ENCODE measurements around the gene MTMR12. TPM values are rescaled to one million over a fixed set of nuclear protein-coding genes. Genes with fewer than 3 reads are reported as not detected.
"Not testable (repeated sequence)": the region's sequence is repeated elsewhere in the genome, so short reads cannot be mapped to it uniquely, and the experiment has no call there.

The MTMR12 gene
- total RNA-seq, 5 donors from 2014 or later (not counting 1 experiment from before 2014, with no cell fraction given), result 19.3 to 22.2 (median 20.0) TPM

GRCh38 chr5:32208837-32209236 is 103.9 kb downstream of the MTMR12 start:
- CTCF ChIA-PET; H3K9me3 Mint-ChIP-seq; H3K9me3 ChIP-seq; H3K27me3 Mint-ChIP-seq; H3K27ac ChIP-seq (ENCODE audit: low read length); ATAC-seq (replicated peaks in 1 of 4); H3K4me1 ChIP-seq (ENCODE audit: control insufficient read depth in 1 of 2, extremely low read depth in 1 of 2, insufficient read depth in 2 of 2, low read length in 2 of 2); H3K36me3 ChIP-seq (ENCODE audit: control insufficient read depth in 2 of 2, extremely low read depth in 1 of 2, insufficient read depth in 1 of 2, low read length in 1 of 2); H3K27ac Mint-ChIP-seq; H3K4me3 Mint-ChIP-seq; H3K36me3 Mint-ChIP-seq; POLR2A ChIA-PET; H3K27me3 ChIP-seq (replicated peaks in 1 of 2; ENCODE audit: control insufficient read depth in 2 of 2, extremely low read depth in 1 of 2, insufficient read depth in 2 of 2, low read length in 1 of 2); H3K4me3 ChIP-seq (ENCODE audit: control insufficient read depth in 1 of 2, extremely low read depth in 1 of 2, low read length in 1 of 2); DNase-seq: not testable (repeated sequence)
- peaks cover 6 to 10% (median 8%) of the 10 kb centered on the region in 3 donors for H3K4me1 Mint-ChIP-seq
- no CpG with 5 or more reads among the region's 31 CpGs for WGBS (ENCODE audit: insufficient coverage)

DNA sequence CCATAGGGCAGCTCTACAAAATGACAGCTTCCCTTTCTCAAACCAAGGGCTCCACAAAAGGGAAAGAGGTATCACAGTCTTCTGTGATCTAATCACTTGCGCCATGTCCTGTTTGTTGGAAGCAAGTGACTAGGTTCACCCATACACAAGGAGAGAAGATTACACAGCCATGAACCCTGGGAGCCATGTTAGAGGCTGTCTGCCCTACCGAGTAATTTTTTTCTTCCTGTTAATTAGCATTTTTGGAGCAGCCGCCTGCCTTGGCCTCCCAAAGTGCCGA is 105.4 kb downstream of the MTMR12 start:
- no peak overlapping the region for H3K27ac Mint-ChIP-seq
- H3K9me3 ChIP-seq, result no peaks in the 10 kb centered on the region
- H3K27me3 ChIP-seq (replicated peaks in 1 of 2; ENCODE audit: control insufficient read depth in 2 of 2, extremely low read depth in 1 of 2, insufficient read depth in 2 of 2, low read length in 1 of 2), result peaks cover 0 to 3% of the 10 kb centered on the region in 2 experiments
- H3K36me3 Mint-ChIP-seq, result no peaks in the 10 kb centered on the region
- ATAC-seq (replicated peaks in 1 of 4) (no peak), DNase-seq (no peak)
- ChIA-PET CTCF (interaction anchor here in 1 of 2 donors (1.1 kb wide), 1 partner anchor 122 kb away, joined by 3 read pairs; no protein-coding TSS in a partner anchor), POLR2A (interaction anchor here in 1 of 2 donors (0.6 kb wide), 1 partner anchor 69 kb away, joined by 7 read pairs; no protein-coding TSS in a partner anchor)
- H3K4me3 Mint-ChIP-seq, result no peak overlapping the region
- H3K4me1 Mint-ChIP-seq, result peaks cover 6 to 10% (median 8%) of the 10 kb centered on the region in 3 donors
- no peaks in the 10 kb centered on the region for H3K9me3 Mint-ChIP-seq
- H3K27ac ChIP-seq (ENCODE audit: low read length), result no peak overlapping the region
- WGBS (ENCODE audit: insufficient coverage), result no CpG with 5 or more reads among the region's 4 CpGs
- peaks cover 0 to 8% of the 10 kb centered on the region in 2 donors for H3K27me3 Mint-ChIP-seq
- H3K4me3 ChIP-seq (ENCODE audit: control insufficient read depth in 1 of 2, extremely low read depth in 1 of 2, low read length in 1 of 2), result no peak overlapping the region
- no peaks in the 10 kb centered on the region for H3K36me3 ChIP-seq (ENCODE audit: control insufficient read depth in 2 of 2, extremely low read depth in 1 of 2, insufficient read depth in 1 of 2, low read length in 1 of 2)
- H3K4me1 ChIP-seq (ENCODE audit: control insufficient read depth in 1 of 2, extremely low read depth in 1 of 2, insufficient read depth in 2 of 2, low read length in 2 of 2), result peaks cover 0 to 7% of the 10 kb centered on the region in 2 experiments

DNA sequence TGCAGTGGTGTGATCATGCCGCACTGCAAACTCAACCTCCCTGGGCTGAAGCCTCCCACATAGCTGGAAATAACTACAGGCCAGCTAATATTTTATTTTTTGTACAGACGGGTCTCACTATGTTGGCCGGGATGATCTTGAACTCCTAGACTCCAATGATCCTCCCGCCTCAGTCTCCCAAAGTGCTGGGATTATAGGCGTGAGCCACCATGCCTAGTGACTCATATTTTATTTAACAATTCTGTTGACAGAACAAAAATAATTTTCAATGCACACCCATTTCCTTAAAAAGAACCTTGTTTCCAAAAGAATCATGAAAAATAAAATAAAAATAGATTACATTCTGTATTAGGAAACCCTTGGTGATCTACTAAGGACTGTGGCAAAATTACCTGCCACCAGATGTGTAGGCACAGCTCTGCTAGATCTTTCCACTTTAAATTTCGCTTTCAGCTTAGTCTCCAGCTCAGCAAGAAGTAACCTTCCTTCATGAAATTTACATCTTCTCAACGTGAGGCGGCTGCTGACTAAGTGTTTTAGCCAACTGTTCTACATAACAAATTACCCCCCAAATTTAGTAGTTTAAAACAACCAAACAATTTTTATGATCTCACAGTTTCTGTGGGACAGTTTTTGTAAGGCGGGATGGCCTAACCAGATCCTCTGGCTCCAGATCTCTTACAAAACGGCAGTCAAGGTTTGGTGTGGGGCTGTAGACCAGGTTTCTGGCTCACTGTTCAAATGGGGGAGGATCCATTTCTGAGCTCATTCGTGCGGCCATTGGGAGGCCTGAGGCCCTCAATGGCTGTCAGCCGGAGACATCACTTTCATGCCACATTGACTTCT is 106.0 kb downstream of the MTMR12 start:
- H3K4me1 Mint-ChIP-seq, result peaks cover 6 to 10% (median 8%) of the 10 kb centered on the region in 3 donors
- H3K27me3 ChIP-seq (replicated peaks in 1 of 2; ENCODE audit: control insufficient read depth in 2 of 2, extremely low read depth in 1 of 2, insufficient read depth in 2 of 2, low read length in 1 of 2), result peaks cover 0 to 3% of the 10 kb centered on the region in 2 experiments
- H3K9me3 Mint-ChIP-seq, result no peaks in the 10 kb centered on the region
- ChIA-PET CTCF (interaction anchor here in 1 of 2 donors (1.1 kb wide), 1 partner anchor 122 kb away, joined by 3 read pairs; no protein-coding TSS in a partner anchor), POLR2A (interaction anchor here in 1 of 2 donors (0.6 kb wide), 1 partner anchor 69 kb away, joined by 7 read pairs; no protein-coding TSS in a partner anchor)
- no peak overlapping the region for H3K27ac ChIP-seq (ENCODE audit: low read length)
- H3K27me3 Mint-ChIP-seq, result peaks cover 0 to 9% of the 10 kb centered on the region in 2 donors
- no peak overlapping the region for H3K4me3 Mint-ChIP-seq
- WGBS (ENCODE audit: insufficient coverage), result 90% methylated on average over 7 of the region's 13 CpGs
- no peak overlapping the region for H3K27ac Mint-ChIP-seq
- no peak overlapping the region for H3K4me3 ChIP-seq (ENCODE audit: control insufficient read depth in 1 of 2, extremely low read depth in 1 of 2, low read length in 1 of 2)
- peaks cover 0 to 7% of the 10 kb centered on the region in 2 experiments for H3K4me1 ChIP-seq (ENCODE audit: control insufficient read depth in 1 of 2, extremely low read depth in 1 of 2, insufficient read depth in 2 of 2, low read length in 2 of 2)
- H3K36me3 ChIP-seq (ENCODE audit: control insufficient read depth in 2 of 2, extremely low read depth in 1 of 2, insufficient read depth in 1 of 2, low read length in 1 of 2), result no peaks in the 10 kb centered on the region
- no peak for DNase-seq
- no peaks in the 10 kb centered on the region for H3K9me3 ChIP-seq
- H3K36me3 Mint-ChIP-seq, result no peaks in the 10 kb centered on the region
- no peak for ATAC-seq (replicated peaks in 1 of 4)

DNA sequence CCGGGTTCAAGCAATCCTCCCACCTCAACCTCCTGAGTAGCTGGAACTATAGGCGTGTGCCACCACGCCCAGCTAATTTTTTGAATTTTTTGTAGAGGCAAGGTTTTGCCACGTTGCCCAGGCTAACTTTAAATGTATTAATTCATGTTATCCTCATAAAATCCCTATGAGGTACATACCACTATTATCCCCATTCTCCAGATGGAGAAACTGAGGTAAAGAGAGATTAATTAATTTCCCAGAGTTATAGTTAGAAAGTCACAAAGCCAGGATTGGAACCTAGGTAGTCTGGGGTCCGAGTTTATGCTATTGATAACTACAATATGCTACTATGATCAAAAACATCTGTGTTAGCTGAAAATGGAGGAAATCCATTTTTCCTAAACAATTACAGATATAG is 106.7 kb downstream of the MTMR12 start:
- peaks cover 3 to 6% (median 4%) of the 10 kb centered on the region in 3 donors for H3K4me1 Mint-ChIP-seq
- no peaks in the 10 kb centered on the region for H3K9me3 Mint-ChIP-seq
- Histone ChIP-seq H3K27me3 (replicated peaks in 1 of 2; ENCODE audit: control insufficient read depth in 2 of 2, extremely low read depth in 1 of 2, insufficient read depth in 2 of 2, low read length in 1 of 2) (peaks cover 0 to 3% of the 10 kb centered on the region in 2 experiments), H3K36me3 (ENCODE audit: control insufficient read depth in 2 of 2, extremely low read depth in 1 of 2, insufficient read depth in 1 of 2, low read length in 1 of 2) (no peaks in the 10 kb centered on the region), H3K27ac (ENCODE audit: low read length) (no peak overlapping the region), H3K4me3 (ENCODE audit: control insufficient read depth in 1 of 2, extremely low read depth in 1 of 2, low read length in 1 of 2) (no peak overlapping the region), H3K4me1 (ENCODE audit: control insufficient read depth in 1 of 2, extremely low read depth in 1 of 2, insufficient read depth in 2 of 2, low read length in 2 of 2) (peaks cover 0 to 4% of the 10 kb centered on the region in 2 experiments), H3K9me3 (no peaks in the 10 kb centered on the region)
- ChIA-PET CTCF (interaction anchor here in 1 of 2 donors (1.1 kb wide), 1 partner anchor 123 kb away, joined by 3 read pairs; no protein-coding TSS in a partner anchor), POLR2A (no interaction called here)
- no peak overlapping the region for H3K27ac Mint-ChIP-seq
- DNase-seq, result no peak
- ATAC-seq (replicated peaks in 1 of 4), result no peak
- peaks cover 0 to 11% of the 10 kb centered on the region in 2 donors for H3K27me3 Mint-ChIP-seq
- no peaks in the 10 kb centered on the region for H3K36me3 Mint-ChIP-seq
- H3K4me3 Mint-ChIP-seq, result no peak overlapping the region
- no CpG with 5 or more reads among the region's 5 CpGs for WGBS (ENCODE audit: insufficient coverage)

DNA sequence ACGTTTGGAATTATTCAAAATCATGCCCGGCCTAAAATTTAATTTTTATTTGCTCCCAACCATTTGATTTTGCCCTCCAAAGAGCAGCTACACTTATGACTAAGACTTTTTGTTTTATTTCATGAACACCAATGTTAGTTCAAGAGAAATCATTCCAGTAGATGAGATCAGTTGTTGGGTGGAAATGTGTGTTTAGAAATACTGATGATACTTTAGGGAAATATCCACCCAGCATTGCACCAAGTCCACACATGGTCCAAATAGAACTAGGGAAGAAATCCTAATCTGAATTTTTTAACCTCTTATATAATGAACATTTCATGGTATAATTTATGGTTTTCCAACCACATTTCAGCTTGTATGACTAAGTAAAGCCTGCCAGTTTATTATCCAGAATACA is 110.3 kb downstream of the MTMR12 start:
- ChIA-PET POLR2A (interaction anchor here in 1 of 2 donors (0.7 kb wide), 1 partner anchor 52 kb away, joined by 5 read pairs; no protein-coding TSS in a partner anchor), CTCF (no interaction called here)
- H3K9me3 Mint-ChIP-seq, result no peaks in the 10 kb centered on the region
- Histone ChIP-seq H3K27me3 (replicated peaks in 1 of 2; ENCODE audit: control insufficient read depth in 2 of 2, extremely low read depth in 1 of 2, insufficient read depth in 2 of 2, low read length in 1 of 2) (peaks cover 0 to 4% of the 10 kb centered on the region in 2 experiments), H3K9me3 (no peaks in the 10 kb centered on the region), H3K36me3 (ENCODE audit: control insufficient read depth in 2 of 2, extremely low read depth in 1 of 2, insufficient read depth in 1 of 2, low read length in 1 of 2) (no peaks in the 10 kb centered on the region), H3K4me1 (ENCODE audit: control insufficient read depth in 1 of 2, extremely low read depth in 1 of 2, insufficient read depth in 2 of 2, low read length in 2 of 2) (no peaks in the 10 kb centered on the region), H3K4me3 (ENCODE audit: control insufficient read depth in 1 of 2, extremely low read depth in 1 of 2, low read length in 1 of 2) (no peak overlapping the region), H3K27ac (ENCODE audit: low read length) (no peak overlapping the region)
- DNase-seq (no peak), ATAC-seq (replicated peaks in 1 of 4) (no peak)
- H3K4me1 Mint-ChIP-seq, result no peaks in the 10 kb centered on the region
- no peaks in the 10 kb centered on the region for H3K36me3 Mint-ChIP-seq
- H3K4me3 Mint-ChIP-seq, result no peak overlapping the region
- no peak overlapping the region for H3K27ac Mint-ChIP-seq
- no CpG with 5 or more reads among the region's 2 CpGs for WGBS (ENCODE audit: insufficient coverage)
- H3K27me3 Mint-ChIP-seq, result peaks cover 0 to 22% of the 10 kb centered on the region in 2 donors

DNA sequence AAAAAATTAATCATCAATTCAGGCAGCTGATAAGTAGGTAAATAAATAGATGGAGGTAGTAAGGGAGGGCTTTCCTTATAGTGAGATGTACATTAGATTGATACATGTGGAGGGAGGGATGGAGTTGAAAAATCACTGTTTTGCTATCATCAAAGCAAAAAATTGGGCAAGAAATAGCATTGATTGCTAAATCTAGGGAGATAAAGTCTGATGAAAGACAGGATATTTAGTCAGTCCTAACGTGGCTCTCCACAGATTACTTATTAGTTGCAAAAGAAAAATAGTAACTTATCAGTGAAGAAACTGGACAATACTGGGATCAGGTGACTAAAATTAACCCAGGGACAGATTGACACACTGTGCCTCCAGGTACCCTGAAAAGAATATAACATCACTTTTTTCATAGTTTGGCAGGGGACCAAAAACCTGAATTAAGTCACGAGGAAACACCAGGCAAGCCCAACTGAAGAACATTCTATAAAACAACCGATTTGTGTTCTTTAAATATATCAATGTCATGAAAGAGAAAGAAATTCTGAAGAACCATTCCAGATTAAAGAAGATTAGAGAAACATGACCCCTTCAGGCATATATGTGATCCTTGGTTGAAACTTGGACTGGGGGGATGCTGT is 111.5 kb downstream of the MTMR12 start:
- DNase-seq (no peak), ATAC-seq (replicated peaks in 1 of 4) (no peak)
- Histone ChIP-seq H3K4me1 (ENCODE audit: control insufficient read depth in 1 of 2, extremely low read depth in 1 of 2, insufficient read depth in 2 of 2, low read length in 2 of 2) (no peaks in the 10 kb centered on the region), H3K4me3 (ENCODE audit: control insufficient read depth in 1 of 2, extremely low read depth in 1 of 2, low read length in 1 of 2) (no peak overlapping the region), H3K27ac (ENCODE audit: low read length) (no peak overlapping the region), H3K9me3 (no peaks in the 10 kb centered on the region), H3K36me3 (ENCODE audit: control insufficient read depth in 2 of 2, extremely low read depth in 1 of 2, insufficient read depth in 1 of 2, low read length in 1 of 2) (no peaks in the 10 kb centered on the region), H3K27me3 (replicated peaks in 1 of 2; ENCODE audit: control insufficient read depth in 2 of 2, extremely low read depth in 1 of 2, insufficient read depth in 2 of 2, low read length in 1 of 2) (peaks cover 0 to 5% of the 10 kb centered on the region in 2 experiments)
- ChIA-PET POLR2A (no interaction called here), CTCF (no interaction called here)
- Mint-ChIP-seq H3K4me1 (no peaks in the 10 kb centered on the region), H3K27me3 (peaks cover 0 to 22% of the 10 kb centered on the region in 2 donors), H3K9me3 (no peaks in the 10 kb centered on the region), H3K27ac (no peak overlapping the region), H3K4me3 (no peak overlapping the region), H3K36me3 (no peaks in the 10 kb centered on the region)
- WGBS (ENCODE audit: insufficient coverage), result no CpG with 5 or more reads among the region's 3 CpGs
